Ectodermal cell (in vitro differentiated cells): ENCODE results near the gene DEPDC5.
"Not testable (repeated sequence)": the region's sequence is repeated elsewhere in the genome, so short reads cannot be mapped to it uniquely, and the experiment has no call there.

ENCODE experiments used
- H3K27ac ChIP-seq: 2 replicates; pipeline ENCODE4 v1.7.0; 2013; ENCODE audit warnings: mild to moderate bottlenecking, low read depth, low read length; ENCODE audit not compliant: insufficient read depth, poor library complexity, severe bottlenecking
- H3K27me3 ChIP-seq: 2 replicates; pipeline ENCODE4 v1.7.0; 2013; ENCODE audit warnings: mild to moderate bottlenecking, low read length; ENCODE audit not compliant: insufficient read depth, control insufficient read depth, poor library complexity, severe bottlenecking
- H3K36me3 ChIP-seq: one replicate; pipeline ENCODE4 v1.7.0; 2013; ENCODE audit warnings: low read length; ENCODE audit not compliant: control insufficient read depth, insufficient read depth
- H3K4me1 ChIP-seq: one replicate; pipeline ENCODE4 v1.7.0; 2013; ENCODE audit warnings: low read length; ENCODE audit not compliant: control insufficient read depth, insufficient read depth
- H3K4me3 ChIP-seq: 2 replicates; pipeline ENCODE4 v1.7.0; 2013; ENCODE audit warnings: low read depth, low read length, control low read depth; ENCODE audit not compliant: insufficient read depth
- H3K9me3 ChIP-seq: 2 replicates; pipeline ENCODE4 v1.7.0; 2013; ENCODE audit warnings: mild to moderate bottlenecking, low read length, moderate library complexity; ENCODE audit not compliant: control insufficient read depth
- WGBS, 2 experiments: methylation state at CpG; one replicate each; pipeline ENCODE4 v1.1.7; 2013; ENCODE audit warnings: missing lambda C conversion rate in 2 of 2; 5-methylcytosine and 5-hydroxymethylcytosine counted together

Gene DEPDC5

DNA sequence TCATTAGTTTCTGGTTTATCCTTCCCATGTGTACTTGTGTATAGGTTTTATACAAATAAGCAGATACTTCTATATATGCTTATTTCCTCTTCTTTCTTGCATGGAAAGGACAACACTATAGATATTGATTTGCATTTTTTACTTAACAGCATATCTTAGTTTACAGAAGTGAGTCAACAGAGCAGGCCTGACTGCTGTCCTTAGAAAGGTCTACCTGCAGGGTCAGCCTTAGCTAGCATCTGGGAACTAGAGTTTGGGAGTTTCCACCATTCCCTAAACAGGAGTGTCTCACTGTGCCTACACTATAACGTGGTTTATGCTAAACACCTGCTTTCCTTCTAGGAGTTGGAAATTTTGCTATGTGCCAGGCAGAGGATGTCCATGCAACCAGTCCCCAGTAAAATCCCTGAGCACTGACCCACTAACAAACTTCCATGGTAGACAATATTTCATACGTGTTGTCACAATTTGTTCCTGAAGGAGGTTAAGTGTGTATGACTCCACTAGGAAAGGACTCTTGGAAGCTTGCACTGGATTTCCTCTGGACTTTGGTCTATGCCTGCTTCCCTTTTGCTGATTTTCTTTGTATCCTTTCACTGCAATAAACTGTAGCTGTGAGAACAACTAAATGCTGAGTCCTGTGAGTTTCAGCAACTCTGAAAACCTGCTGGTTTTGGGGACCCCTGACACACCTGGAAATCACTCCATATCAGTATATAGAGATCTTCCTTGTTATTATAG is 21.6 kb upstream of the DEPDC5 start:
- Histone ChIP-seq H3K27ac (no peak overlapping the region), H3K4me3 (no peak overlapping the region), H3K9me3 (no peaks in the 10 kb centered on the region), H3K4me1 (no peaks in the 10 kb centered on the region), H3K27me3 (no peaks in the 10 kb centered on the region), H3K36me3 (no peaks in the 10 kb centered on the region)
- 88 to 89% methylated on average over 2 of the region's 2 CpGs for WGBS, 2 experiments

DNA sequence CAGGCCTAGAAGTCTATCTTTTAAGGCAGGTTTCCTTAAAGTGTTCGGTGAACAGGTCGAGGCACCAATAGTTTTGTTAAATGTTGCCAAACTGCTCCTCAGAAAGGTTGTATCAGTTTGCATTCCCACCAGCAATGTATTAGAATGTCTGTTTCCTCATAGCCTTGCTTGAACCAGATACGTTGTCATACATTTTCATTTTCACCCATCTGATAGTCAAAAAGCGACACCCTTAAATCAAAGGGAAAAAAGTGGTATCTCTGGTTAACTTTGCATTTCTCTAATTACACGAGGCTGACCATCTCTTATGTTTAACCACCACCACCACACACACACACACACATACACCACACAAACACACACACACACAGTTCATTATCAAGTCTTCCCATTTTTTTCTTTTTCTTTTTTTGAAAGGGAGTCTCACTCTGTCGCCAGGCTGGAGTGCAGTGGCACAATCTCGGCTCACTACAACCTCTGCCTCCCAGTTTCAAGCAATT is 20.2 kb upstream of the DEPDC5 start:
- Histone ChIP-seq H3K9me3 (no peaks in the 10 kb centered on the region), H3K27me3 (no peaks in the 10 kb centered on the region), H3K36me3 (peaks cover 3% of the 10 kb centered on the region), H3K4me3 (no peak overlapping the region), H3K27ac (no peak overlapping the region), H3K4me1 (no peaks in the 10 kb centered on the region)
- 94 to 96% methylated on average over 7 of the region's 7 CpGs for WGBS, 2 experiments

DNA sequence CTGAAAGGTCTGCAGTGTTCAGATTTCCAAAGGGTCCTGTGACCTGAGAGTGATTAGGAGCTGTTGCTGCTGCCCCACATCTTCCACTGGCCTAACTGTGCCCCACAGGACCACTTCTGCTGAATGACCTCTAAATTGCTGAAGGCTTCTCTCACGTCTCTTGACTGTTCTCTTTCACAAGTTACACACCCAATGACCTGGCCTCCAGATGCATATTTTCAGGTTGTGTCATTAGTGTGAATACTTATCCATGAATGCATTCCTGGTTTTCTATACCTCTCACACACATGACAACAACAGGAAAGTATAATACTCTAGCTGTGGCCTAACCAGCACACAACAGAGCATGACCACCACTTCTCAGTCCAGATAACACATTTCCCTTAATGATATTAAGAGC is 19.3 kb upstream of the DEPDC5 start:
- Histone ChIP-seq H3K9me3 (no peaks in the 10 kb centered on the region), H3K27me3 (no peaks in the 10 kb centered on the region), H3K4me3 (no peak overlapping the region), H3K36me3 (peaks cover 5% of the 10 kb centered on the region), H3K27ac (no peak overlapping the region), H3K4me1 (no peaks in the 10 kb centered on the region)
- 82 to 90% methylated on average over 1 of the region's 1 CpG for WGBS, 2 experiments

DNA sequence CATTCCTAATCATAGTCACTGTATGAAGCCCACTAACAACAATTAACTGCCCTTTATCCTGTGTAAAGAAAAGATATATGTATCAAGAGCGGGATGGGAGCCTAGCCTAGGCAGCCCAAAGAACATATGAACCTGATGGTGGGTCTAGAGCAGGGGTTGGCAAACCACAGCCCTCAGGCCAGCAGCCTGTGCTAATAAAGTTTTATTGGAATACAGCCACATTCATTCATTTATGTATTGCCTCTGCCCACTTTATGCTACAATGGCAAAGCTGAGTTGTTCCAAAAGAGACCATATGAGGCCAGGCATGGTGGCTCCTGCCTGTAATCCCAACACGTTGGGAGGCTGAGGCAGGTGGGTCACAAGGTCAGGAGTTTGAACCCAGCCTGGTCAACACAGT is 17.4 kb upstream of the DEPDC5 start:
- H3K27ac ChIP-seq = no peak overlapping the region
- no peaks in the 10 kb centered on the region for H3K4me1 ChIP-seq
- H3K4me3 ChIP-seq = no peak overlapping the region
- WGBS, 2 experiments = 96% methylated on average over 2 of the region's 2 CpGs
- H3K36me3 ChIP-seq = peaks cover 5% of the 10 kb centered on the region
- H3K9me3 ChIP-seq = no peaks in the 10 kb centered on the region
- H3K27me3 ChIP-seq = no peaks in the 10 kb centered on the region

DNA sequence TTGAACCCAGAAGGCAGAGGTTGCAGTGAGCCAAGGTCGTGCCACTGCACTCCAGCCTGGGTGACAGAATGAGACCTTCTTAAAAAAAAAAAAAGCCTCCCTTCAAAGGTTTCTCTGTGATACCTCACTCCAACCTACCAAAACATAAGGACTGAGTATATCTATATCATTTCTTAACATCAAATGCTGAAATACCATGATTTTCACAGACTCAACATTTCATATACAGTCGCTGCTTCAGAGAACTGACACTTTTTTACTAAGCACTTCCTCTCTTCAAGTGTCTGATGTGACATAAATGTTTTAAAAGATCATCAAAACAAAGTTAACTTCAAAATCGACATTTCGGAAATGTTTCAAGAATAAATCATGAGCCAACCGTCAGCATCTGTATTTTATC is 15.9 kb upstream of the DEPDC5 start:
- peaks cover 5% of the 10 kb centered on the region for H3K36me3 ChIP-seq
- WGBS, 2 experiments = 92 to 95% methylated on average over 5 of the region's 5 CpGs

DNA sequence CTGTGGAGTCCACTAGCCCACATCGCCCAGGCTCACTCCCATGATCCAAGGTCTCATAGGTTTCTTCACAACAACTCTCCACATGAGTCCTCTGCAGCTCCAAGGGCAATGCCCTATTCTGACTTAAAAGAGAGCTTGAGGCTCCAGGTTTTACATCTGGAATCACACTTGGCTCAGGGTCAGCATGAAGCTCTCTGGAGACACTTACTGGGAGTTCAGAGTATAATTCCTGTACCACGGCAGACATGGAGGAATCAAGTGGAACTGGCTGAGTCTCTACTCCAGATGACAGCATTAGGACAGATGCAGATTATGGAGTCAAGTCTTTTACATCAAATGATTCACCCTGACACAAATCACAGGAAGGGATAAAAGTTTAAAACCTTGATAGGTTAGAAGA is 15.3 kb upstream of the DEPDC5 start:
- Histone ChIP-seq H3K4me3 (no peak overlapping the region), H3K4me1 (no peaks in the 10 kb centered on the region), H3K36me3 (peaks cover 5% of the 10 kb centered on the region), H3K27me3 (no peaks in the 10 kb centered on the region), H3K9me3 (no peaks in the 10 kb centered on the region), H3K27ac (no peak overlapping the region)
- 95 to 96% methylated on average over 2 of the region's 2 CpGs for WGBS, 2 experiments

More for the DNA sequence above, 15.9 kb upstream of the DEPDC5 start:
- H3K4me1 ChIP-seq = no peaks in the 10 kb centered on the region
- H3K27ac ChIP-seq = no peak overlapping the region
- no peaks in the 10 kb centered on the region for H3K27me3 ChIP-seq
- H3K4me3 ChIP-seq = no peak overlapping the region
- no peaks in the 10 kb centered on the region for H3K9me3 ChIP-seq

DNA sequence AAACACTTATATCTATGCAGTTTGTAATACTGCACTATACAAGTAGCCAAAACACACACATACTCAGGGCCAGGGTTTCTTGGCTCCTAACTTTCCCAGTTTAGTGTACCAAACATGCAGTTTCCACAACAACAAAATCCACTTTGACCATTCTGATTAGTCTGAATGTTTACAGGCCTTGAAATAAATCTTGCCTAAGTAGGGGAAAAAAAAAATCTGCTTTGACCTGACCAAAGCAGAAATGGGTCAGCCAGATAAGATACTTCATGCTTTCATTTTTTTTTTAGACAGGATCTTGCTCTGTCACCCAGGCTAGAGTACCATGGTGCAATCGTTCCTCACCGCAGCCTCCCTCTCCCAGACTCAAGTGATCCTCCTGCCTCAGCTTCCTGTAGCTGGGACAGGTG is 14.0 kb upstream of the DEPDC5 start:
- WGBS, 2 experiments = 88 to 94% methylated on average over 2 of the region's 2 CpGs
- Histone ChIP-seq H3K27ac (no peak overlapping the region), H3K4me1 (no peaks in the 10 kb centered on the region), H3K36me3 (peaks cover 5% of the 10 kb centered on the region), H3K9me3 (no peaks in the 10 kb centered on the region), H3K27me3 (no peaks in the 10 kb centered on the region), H3K4me3 (no peak overlapping the region)

DNA sequence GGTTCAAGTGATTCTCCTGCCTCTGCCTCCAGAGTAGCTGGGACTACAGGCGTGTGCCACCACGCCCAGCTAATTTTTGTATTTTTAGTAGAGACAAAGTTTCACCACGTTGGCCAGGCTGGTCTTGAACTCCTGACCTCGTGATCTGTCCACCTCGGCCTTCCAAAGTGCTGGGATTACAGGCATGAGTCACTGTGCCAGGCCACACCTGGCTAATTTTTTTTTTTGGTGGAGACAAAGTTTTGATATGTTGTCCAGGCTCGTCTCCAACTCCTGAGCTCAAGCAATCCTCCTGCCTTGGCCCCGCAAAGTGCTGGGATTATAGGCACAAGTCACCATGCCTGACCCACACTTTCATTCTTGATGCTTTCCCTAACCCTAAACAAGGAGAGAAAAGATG is 13.5 kb upstream of the DEPDC5 start:
- H3K4me1 ChIP-seq, H3K9me3 ChIP-seq, H3K27ac ChIP-seq, H3K36me3 ChIP-seq, H3K4me3 ChIP-seq, H3K27me3 ChIP-seq: not testable (repeated sequence)
- WGBS, 2 experiments = 95 to 96% methylated on average over 7 of the region's 7 CpGs

DNA sequence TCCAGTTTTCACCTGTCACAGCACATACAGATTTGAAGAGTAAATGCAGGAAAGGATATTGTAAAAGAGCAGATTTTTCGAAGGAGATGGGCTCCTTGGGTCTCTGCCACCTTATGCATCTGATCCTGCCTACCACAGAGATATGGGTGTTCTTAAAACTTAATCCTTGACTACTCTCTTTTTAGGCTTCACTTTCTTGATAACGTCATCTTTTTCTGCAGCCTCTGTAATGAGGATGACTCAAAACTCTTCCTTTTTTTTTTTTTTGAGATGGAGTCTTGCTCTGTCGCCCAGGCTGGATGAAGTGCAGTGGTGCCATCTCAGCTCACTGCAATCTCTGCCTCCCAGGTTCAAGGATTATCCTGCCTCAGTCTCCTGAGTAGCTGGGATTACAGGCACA is 11.7 kb upstream of the DEPDC5 start:
- WGBS, 2 experiments = 93 to 96% methylated on average over 3 of the region's 3 CpGs
- Histone ChIP-seq H3K36me3 (peaks cover 5% of the 10 kb centered on the region), H3K9me3 (no peaks in the 10 kb centered on the region), H3K27ac (no peak overlapping the region), H3K4me1 (no peaks in the 10 kb centered on the region), H3K27me3 (no peaks in the 10 kb centered on the region), H3K4me3 (no peak overlapping the region)

DNA sequence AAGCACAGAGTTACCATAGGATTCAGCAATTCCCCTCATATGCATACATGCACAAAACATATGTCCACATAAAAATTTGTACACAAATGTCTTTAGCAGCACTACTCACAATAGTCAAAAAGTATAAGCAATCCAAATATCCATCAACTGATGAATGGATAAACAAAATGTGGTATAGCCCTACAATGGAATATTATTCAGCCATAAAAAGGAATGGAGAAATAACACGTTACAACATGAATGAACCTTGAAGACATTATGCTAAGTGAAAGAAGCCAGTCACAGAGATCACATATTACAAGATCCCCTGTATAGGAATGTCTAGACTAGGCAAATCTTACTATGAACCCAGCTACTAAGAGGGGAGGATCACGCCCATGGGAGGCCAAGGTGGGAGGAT is 11.1 kb upstream of the DEPDC5 start:
- Histone ChIP-seq H3K9me3 (no peaks in the 10 kb centered on the region), H3K27me3 (no peaks in the 10 kb centered on the region)
- WGBS, 2 experiments = 88 to 98% methylated on average over 2 of the region's 2 CpGs

More for the DNA sequence above, 11.1 kb upstream of the DEPDC5 start:
- Histone ChIP-seq H3K4me3 (no peak overlapping the region), H3K4me1 (no peaks in the 10 kb centered on the region), H3K36me3 (peaks cover 5% of the 10 kb centered on the region), H3K27ac (no peak overlapping the region)
